DOHH2 (cell line): Measurements from ENCODE around the gene BICRA.
"Not testable (repeated sequence)": the region's sequence is repeated elsewhere in the genome, so short reads cannot be mapped to it uniquely, and the experiment has no call there.

ENCODE experiments used
- H3F3A ChIP-seq: fragments of 200-600 bp; sonication (generic), shearing (Covaris generic); 2 replicates; pipeline ENCODE4 v1.6.0; 2016; ENCODE audit warnings: antibody characterized with exemption, mild to moderate bottlenecking; ENCODE audit not compliant: control insufficient read depth, insufficient read depth
- H3K27ac ChIP-seq: fragments of 200-600 bp; sonication (generic); 2 replicates; pipeline ENCODE4 v1.5.1; 2014; ENCODE audit warnings: low read depth, mild to moderate bottlenecking, low read length, moderate library complexity
- H3K27me3 ChIP-seq: fragments of 200-600 bp; sonication (generic); 2 replicates; pipeline ENCODE4 v1.6.1; 2014; ENCODE audit warnings: mild to moderate bottlenecking, low read length, mixed read lengths; ENCODE audit not compliant: control insufficient read depth
- H3K36me3 ChIP-seq: fragments of 200-600 bp; sonication (generic); 2 replicates; pipeline ENCODE4 v1.6.1; 2014; ENCODE audit warnings: mild to moderate bottlenecking, low read length, moderate library complexity, mixed read lengths; ENCODE audit not compliant: control insufficient read depth
- H3K4me1 ChIP-seq: fragments of 200-600 bp; sonication (generic); 2 replicates; pipeline ENCODE4 v1.6.1; 2014; ENCODE audit warnings: mild to moderate bottlenecking, low read length, mixed read lengths; ENCODE audit not compliant: control insufficient read depth
- H3K4me2 ChIP-seq: fragments of 200-600 bp; sonication (generic); 2 replicates; pipeline ENCODE4 v1.6.0; 2014; ENCODE audit warnings: mild to moderate bottlenecking, low read length, moderate library complexity
- H3K4me3 ChIP-seq: fragments of 200-600 bp; sonication (generic); 2 replicates; pipeline ENCODE4 v1.5.1; 2014; ENCODE audit warnings: mild to moderate bottlenecking, low read length, mixed read lengths
- H3K79me2 ChIP-seq: fragments of 200-600 bp; sonication (generic); 2 replicates; pipeline ENCODE4 v1.6.1; 2014; ENCODE audit warnings: mild to moderate bottlenecking, low read length, mixed read lengths; ENCODE audit not compliant: control insufficient read depth
- H3K9me2 ChIP-seq: fragments of 200-600 bp; sonication (generic); replicated peaks from 2 replicates; pipeline ENCODE4 v1.6.1; 2014; ENCODE audit warnings: mild to moderate bottlenecking, low read length, mixed read lengths; ENCODE audit not compliant: control insufficient read depth
- H3K9me3 ChIP-seq: fragments of 200-600 bp; sonication (generic); 2 replicates; pipeline ENCODE4 v1.6.1; 2014; ENCODE audit warnings: antibody characterized with exemption, low read length, mixed read lengths; ENCODE audit not compliant: control insufficient read depth, insufficient read depth
- H4K20me1 ChIP-seq: fragments of 200-600 bp; sonication (generic); 2 replicates; pipeline ENCODE4 v1.6.0; 2014; ENCODE audit warnings: low read depth, mild to moderate bottlenecking, antibody characterized with exemption, low read length, moderate library complexity; ENCODE audit not compliant: control insufficient read depth, insufficient read depth
- EZH2phosphoT487 ChIP-seq: fragments of 200-600 bp; sonication (generic); IDR thresholded peaks from 2 replicates; pipeline ENCODE4 v1.6.1; 2017; ENCODE audit warnings: borderline replicate concordance, mild to moderate bottlenecking, antibody characterized with exemption, low read length, moderate library complexity, mixed read lengths
- TF ChIP-seq, protein P1 (sequence below): fragments of 200-600 bp; sonication (generic); IDR thresholded peaks from one replicate; pipeline ENCODE4 v1.5.1; 2014; ENCODE audit warnings: antibody characterized with exemption, mild to moderate bottlenecking, low read depth, low read length; ENCODE audit not compliant: poor library complexity, severe bottlenecking

Gene BICRA

DNA sequence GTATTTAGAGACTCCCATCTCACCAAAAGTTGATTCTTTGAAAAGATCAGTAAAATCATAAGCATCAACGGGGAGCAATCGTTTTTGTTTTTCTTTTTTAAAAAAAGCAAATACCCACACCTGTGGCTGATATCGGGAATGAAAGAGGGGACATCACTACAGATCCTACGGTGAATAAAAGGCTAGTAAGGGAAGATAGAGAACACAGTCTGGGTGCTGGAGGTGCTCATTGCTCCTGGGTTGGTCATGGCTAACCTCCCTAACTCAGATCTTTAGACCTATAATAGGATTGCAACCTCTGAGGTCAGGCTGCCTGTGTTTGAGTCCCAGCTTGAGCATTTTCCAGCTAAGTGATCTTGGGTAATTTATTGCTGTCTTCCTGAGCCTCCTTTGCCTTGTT, 105.4 kb downstream of the BICRA start:
- Histone ChIP-seq H3K9me3 (no peaks in the 10 kb centered on the region), H3K4me3 (no peak overlapping the region), H3F3A (no peaks in the 10 kb centered on the region), H3K27me3 (peaks cover 6% of the 10 kb centered on the region; the same call in 1 of the 2 replicates), H4K20me1 (no peaks in the 10 kb centered on the region), H3K79me2 (no peaks in the 10 kb centered on the region), H3K27ac (no peak overlapping the region), H3K9me2 (no peaks in the 10 kb centered on the region), H3K36me3 (no peaks in the 10 kb centered on the region), H3K4me2 (no peak overlapping the region), H3K4me1 (peaks cover 11% of the 10 kb centered on the region)
- TF ChIP-seq, protein P1, sequence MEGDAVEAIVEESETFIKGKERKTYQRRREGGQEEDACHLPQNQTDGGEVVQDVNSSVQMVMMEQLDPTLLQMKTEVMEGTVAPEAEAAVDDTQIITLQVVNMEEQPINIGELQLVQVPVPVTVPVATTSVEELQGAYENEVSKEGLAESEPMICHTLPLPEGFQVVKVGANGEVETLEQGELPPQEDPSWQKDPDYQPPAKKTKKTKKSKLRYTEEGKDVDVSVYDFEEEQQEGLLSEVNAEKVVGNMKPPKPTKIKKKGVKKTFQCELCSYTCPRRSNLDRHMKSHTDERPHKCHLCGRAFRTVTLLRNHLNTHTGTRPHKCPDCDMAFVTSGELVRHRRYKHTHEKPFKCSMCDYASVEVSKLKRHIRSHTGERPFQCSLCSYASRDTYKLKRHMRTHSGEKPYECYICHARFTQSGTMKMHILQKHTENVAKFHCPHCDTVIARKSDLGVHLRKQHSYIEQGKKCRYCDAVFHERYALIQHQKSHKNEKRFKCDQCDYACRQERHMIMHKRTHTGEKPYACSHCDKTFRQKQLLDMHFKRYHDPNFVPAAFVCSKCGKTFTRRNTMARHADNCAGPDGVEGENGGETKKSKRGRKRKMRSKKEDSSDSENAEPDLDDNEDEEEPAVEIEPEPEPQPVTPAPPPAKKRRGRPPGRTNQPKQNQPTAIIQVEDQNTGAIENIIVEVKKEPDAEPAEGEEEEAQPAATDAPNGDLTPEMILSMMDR, result no peak
- TF ChIP-seq EZH2phosphoT487, result no peak

DNA sequence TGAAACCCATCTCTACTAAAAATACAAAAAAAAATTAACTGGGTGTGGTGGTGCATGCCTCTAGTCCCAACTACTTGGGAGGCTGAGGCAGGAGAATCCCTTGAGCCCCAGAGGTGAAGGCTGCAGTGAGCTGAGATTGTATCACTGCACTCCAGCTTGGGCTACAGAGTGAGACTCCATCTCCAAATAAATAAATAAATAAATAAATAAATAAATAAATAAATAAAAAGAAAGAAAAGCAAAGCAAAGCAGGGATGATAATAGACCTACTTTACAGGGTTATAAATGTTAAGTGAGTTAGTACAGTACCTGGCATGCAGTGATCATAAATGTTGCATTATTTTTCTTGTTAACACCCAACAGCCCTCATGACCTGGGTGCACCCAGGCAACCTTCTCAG, 105.9 kb downstream of the BICRA start:
- not testable (repeated sequence) for H3K4me3 ChIP-seq, H3K27me3 ChIP-seq, H4K20me1 ChIP-seq, H3K9me3 ChIP-seq, H3K9me2 ChIP-seq, H3K36me3 ChIP-seq, H3K27ac ChIP-seq, H3K79me2 ChIP-seq, H3K4me2 ChIP-seq, H3F3A ChIP-seq
- peaks cover 11% of the 10 kb centered on the region for H3K4me1 ChIP-seq

DNA sequence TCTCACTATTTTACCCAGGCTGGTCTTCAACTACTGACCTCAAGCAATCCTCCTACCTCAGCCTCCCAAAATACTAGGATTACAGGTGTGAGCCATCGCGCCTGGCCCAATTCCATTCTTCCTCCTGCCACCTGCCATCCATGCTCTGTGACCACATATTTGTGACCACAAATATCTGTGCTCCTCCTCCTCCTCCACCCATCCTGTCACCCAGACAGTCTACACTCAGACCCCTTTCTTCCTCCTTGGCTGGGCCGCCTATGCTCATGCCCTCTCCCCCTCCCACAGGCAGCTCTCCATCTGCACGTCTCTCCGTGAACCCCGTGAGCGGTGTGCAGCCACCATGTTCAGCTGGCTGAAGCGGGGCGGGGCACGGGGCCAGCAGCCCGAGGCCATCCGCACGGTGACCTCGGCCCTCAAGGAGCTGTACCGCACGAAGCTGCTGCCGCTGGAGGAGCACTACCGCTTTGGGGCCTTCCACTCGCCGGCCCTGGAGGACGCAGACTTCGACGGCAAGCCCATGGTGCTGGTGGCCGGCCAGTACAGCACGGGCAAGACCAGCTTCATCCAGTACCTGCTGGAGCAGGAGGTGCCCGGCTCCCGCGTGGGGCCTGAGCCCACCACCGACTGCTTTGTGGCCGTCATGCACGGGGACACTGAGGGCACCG, 107.5 kb downstream of the BICRA start:
- H3K36me3 ChIP-seq, result no peaks in the 10 kb centered on the region
- H3K27ac ChIP-seq, result no peak overlapping the region
- no peaks in the 10 kb centered on the region for H3K9me2 ChIP-seq

DNA sequence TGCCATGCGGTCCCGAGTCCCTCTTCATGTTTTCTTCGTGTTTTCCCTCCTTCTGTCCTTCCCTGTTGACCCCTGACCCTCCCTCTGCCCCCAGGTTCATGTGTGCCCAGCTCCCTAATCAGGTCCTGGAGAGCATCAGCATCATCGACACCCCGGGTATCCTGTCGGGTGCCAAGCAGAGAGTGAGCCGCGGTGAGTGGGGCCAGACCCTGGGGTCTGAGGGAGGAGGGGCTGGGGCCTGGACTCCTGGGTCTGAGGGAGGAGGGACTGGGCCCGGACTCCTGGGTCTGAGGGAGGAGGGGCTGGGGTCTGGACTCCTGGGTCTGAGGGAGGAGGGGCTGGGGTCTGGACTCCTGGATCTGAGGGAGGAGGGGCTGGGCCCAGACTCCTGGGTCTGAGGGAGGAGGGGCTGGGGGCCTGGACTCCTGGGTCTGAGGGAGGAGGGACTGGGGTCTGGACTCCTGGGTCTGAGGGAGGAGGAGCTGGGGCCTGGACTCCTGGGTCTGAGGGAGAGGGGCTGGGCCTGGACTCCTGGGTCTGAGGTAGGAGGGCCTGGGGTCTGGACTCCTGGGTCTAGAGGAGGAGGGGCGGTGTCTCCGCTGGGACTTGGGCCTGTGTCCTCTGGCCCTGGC, 109.6 kb downstream of the BICRA start:
- not testable (repeated sequence) for H3K36me3 ChIP-seq, H3K4me1 ChIP-seq, H3K79me2 ChIP-seq, H3K27me3 ChIP-seq, H3K4me2 ChIP-seq, H3K4me3 ChIP-seq, H3K27ac ChIP-seq, H4K20me1 ChIP-seq, H3F3A ChIP-seq, H3K9me3 ChIP-seq, H3K9me2 ChIP-seq

More for the DNA sequence above, 107.5 kb downstream of the BICRA start:
- H4K20me1 ChIP-seq, result no peaks in the 10 kb centered on the region
- H3K4me1 ChIP-seq, result peaks cover 6% of the 10 kb centered on the region
- no peaks in the 10 kb centered on the region for H3K9me3 ChIP-seq
- H3K27me3 ChIP-seq, result peaks cover 6% of the 10 kb centered on the region; the same call in 1 of the 2 replicates
- no peak overlapping the region for H3K4me3 ChIP-seq
- H3K79me2 ChIP-seq, result no peaks in the 10 kb centered on the region
- no peaks in the 10 kb centered on the region for H3F3A ChIP-seq
- no peak for TF ChIP-seq EZH2phosphoT487
- TF ChIP-seq, protein P1, result no peak
- no peak overlapping the region for H3K4me2 ChIP-seq
